HG03039 (cell line): ENCODE data around the gene COX6A1.
"Not testable (repeated sequence)": the region's sequence is repeated elsewhere in the genome, so short reads cannot be mapped to it uniquely, and the experiment has no call there.

ENCODE experiments used
- ATAC-seq: cut with Tn5 transposase; IDR thresholded peaks from one replicate; pipeline ENCODE4 v1.9.1; 2021; ENCODE audit warnings: mild to moderate bottlenecking, moderate library complexity; ENCODE audit not compliant: unreplicated experiment

The COX6A1 gene

DNA sequence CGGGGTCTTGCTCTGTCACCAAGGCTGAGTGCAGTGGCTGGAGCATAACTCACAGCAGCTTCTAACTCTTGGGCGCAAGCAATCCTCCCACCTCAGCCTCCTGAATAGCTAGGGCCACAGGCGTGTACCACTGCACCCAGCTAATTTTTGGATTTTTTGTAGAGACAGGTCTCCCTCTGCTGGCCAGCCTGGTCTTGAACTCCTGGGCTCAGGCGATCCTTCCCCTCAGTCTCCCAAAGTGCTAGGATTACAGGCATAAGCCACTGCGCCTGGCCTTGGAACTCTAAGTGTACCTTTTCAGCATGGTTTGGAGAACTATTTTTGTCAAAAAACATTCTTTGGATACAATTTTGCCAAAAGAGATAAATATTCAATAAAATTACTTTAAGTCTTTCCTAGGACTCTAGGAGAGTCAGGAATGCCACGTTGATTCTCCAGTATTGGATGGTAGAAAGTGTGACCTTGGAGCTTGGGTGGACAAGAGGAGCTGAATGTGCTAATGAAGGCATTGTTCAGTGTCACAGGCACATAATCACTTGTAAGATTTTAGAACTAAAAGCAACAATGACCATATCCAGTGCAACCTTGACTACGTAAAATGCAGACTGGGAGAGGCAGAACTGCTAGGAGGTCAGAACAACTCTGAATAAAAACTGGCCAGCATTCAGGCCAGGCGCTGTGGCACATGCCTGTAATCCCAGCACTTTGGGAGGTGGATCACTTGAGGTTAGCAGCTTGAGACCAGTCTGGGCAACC lies 28.8 kb downstream of the COX6A1 start:
- no peak for ATAC-seq

DNA sequence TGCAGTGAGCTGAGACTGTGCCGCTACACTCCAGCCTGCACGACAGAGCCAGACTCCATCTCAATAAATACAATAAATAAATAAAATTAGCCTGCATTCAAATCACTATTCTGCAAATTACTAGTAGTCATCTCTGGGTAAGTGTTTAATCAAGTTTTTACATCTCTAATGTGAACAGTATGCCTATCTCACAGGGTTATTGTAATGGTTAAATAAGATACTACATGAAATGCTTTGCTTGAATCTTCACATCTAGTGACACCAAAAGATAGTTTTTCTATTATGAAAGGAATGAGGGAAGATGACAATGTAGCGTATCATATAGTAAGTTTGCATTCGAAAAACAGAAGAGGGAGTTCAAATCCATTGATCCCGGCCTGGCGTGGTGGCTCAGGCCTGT lies 29.5 kb downstream of the COX6A1 start:
- ATAC-seq, result no peak

DNA sequence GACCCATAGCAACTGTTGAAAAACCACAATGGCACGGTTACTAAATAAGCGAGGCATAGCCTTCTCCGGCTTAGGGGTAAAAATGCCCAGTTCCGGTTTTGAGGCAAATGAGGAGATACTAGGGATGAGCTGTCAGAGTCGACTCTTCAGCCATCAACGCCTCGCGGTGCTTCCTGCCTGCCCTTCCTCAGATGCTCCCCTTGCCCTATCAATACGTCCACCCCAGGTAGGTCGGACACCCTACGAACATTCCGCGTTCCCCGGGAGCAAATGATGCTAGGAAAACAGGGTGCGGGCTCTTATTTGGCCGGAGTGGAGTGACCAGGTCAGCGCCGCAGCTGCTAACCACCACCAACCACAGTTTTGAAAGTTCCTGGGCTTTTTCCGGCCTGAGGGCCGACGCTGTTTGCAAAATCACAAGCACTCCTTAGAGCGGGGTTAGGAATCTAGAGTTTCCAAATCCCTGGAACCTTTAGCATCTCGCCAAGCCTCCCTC lies 30.5 kb downstream of the COX6A1 start:
- no peak for ATAC-seq

DNA sequence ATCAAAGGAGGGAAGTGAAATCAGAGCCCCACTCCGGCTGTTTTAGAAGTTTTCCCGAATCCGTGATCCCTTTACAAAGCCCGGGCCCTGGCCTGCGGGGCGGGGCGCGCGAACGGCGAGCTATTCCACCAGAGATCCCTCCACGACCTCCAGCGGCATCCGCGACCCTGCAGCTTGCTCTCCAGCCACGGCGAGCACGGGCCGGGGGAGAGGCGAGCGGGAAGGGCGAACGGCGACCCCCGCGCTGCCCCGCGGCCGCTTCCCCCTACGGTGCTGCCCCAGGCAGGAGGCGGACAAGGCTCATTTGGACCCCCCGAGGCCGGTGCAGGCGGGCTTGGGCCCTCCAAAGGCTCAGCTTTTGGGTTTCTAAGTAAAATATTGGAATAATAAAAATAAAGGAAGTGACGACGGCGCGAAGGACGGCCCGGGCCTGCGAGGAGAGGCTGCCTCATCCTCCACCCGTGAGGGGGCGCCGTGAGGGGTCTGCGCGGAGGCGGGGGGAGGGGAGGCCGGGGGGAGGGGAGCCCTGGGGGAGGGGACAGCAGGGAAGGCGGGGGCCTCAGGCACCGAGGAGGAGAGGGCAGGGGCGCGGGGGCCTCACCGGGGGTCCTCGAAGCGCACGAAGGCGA lies 31.0 kb downstream of the COX6A1 start:
- peak; percentile 17 for ATAC-seq

DNA sequence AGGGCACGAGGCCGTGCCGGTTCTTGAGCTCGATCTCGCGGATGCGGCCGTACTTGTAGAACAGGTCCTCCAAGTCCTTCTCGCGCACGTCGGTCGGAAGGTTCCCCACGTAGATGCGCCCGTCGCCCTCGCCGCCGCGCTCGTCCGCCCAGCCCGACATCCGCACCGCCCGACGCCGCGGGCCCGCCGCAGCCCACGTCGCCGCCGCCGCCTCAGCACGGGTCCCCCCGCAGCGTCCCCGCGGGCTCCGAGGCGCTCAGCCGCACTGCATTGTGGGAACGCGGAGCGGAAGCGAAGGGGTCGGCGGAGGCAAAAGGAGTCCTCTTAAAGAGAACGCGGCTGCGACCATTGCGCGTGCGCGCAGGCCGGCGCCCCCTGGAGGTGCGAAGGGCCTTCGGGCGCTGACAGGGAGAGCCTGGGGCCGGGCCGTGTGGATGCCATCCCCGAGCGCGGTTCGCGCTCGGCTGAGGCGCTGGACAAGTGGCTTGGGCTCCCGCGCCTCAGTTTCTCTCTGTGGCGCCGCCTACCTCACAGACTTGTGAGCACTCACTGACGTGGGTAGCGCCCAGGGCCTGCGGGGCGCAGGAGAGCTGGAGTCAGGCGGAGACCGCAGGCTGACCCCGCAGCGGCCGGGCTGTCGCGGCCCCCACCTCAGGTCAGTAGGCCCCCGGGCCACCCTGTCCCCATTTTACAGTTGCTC lies 31.7 kb downstream of the COX6A1 start, which contains the start of gene SRSF9:
SRSF9 (minus strand) TSS at position 299 of the 700 bp plus-strand sequence; CDS start at position 160, 139 bp downstream.
- ATAC-seq, result peak; percentile 79

DNA sequence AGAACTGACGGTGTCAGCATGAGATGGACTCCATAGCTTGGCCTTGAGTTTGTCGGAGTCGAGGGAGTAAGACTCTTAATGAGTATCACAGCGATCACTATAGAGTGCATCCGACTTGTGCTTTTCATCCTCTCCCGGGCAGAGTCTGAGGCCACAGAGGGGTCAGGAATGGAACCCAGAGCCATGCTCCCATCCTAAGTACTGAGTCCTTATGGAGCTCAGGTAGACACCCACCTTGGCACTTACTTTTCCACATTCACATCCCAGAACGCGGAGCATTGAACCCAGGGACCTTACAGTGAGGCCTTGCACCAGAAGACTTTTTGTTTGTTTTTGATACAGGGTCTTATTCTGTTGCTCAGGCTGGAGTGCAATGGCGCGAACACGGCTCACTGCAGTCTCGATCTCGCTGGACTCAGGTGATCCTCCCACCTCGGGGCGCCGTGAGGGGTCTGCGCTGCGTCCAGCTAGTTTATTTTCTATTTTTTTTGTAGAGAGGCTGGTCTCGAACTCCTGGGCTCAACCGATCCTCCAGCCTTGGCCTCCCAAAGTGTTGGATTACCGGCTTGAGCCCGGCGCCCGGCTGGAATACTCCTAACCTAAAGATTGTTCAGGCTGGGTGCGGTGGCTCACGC lies 32.4 kb downstream of the COX6A1 start:
- no peak for ATAC-seq

DNA sequence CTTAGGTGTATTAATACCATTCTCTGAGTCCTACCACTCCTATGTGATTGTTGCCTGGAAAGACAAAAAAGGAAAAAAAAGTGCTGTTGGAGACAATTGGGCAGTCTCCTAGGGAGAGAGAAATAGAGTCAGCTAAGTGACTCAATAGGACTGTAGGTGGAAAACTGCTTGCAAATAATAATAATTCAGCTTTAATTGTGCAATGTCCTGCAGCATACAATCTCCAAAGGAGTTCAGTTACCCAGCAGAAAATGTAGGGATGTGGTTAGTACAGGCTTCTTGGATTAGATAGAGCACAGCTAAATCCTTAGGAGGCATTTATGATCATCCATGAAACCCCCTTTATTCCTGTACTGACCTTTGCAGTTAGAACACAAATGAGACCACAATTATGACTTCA lies 34.6 kb downstream of the COX6A1 start:
- ATAC-seq, result no peak

DNA sequence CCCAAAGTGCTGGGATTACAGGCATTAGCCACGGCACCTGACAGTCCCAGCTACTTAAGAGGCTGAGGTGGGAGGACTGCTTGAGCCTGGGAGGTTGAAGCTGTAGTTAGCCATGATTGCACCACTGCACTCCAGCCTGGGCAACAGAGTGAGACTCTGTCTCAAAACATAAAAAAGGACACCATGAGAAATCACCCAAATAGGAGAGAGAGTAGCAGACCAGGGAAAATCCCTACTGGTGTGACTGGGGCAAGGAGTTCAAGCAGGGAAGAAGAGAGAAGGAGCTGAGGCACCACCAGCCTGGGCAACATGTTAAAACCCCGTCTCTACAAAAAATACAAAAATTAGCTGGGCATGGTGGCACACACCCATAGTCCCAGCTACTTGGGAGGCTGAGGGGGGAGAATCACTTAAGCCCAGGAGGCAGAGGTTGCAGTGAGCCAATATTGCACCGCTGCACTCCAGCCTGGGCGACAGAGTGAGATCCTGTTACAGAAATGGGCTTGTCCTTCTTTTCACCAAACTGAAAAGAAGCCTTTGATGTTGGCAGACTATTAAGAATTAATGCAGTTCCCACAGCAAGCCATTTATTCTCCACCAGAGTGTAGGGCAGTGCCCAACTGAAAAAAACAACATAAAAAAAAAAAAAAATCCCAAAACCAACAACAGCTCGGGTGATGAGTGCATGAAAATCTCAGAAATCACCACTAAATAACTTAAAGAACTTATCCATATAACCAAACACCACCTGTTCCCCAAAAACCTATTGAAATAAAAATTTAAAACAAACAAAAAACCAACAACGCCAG lies 36.1 kb downstream of the COX6A1 start:
- ATAC-seq, result no peak

DNA sequence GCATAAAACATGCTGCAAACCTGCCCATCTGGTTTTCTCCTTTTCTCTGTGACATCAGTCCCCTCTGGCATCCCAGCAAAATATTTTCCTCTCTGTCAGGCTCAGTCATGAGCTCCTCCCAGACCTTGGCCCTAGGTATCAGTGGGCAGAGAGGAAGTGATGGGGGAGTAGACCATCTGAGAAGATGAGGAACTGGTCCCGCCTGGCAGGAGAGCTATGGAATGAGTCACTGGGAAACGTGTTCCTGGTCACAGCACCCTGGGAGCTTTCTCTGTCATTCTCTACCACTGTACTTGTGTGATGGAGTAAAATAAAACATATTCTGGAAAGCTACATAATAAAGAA lies 36.7 kb downstream of the COX6A1 start:
- no peak for ATAC-seq

DNA sequence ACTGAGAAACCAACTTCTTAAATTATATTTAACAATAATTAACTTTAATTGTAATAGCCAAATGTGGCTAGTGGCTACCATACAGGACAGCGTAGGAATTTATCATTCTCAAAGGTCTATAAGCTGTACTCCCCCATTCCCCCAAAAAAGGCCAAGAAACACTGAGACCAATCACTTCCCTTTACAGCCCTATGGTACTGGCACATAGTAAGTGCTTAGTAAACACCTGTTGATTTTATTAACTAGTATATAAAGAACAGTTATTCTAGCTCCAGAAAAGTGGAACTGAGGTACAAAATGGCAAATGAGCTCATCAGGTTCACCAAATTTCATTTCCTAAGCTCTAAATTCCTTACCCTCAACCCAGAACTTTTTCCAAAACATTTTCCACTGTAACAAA lies 37.7 kb downstream of the COX6A1 start:
- ATAC-seq, result no peak

DNA sequence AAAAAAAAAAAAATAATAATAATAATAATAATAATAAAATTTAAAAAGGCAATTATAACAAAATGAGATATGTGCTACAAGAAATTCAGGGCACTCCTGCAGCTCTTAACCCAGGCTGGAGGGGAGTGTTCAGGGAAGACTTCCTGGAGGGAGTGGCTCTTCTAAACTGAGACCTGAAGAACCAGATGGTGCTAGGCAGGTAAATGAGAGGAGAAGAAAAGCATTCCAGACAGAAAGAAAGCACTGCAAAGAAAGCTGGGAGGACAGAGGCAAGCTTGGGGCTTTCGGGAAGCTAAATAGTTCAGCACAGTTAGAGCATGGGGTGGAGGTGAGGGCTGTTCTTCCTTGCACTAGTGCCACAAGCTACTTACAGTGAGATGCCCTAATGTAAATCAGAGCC lies 41.5 kb downstream of the COX6A1 start:
- no peak for ATAC-seq

DNA sequence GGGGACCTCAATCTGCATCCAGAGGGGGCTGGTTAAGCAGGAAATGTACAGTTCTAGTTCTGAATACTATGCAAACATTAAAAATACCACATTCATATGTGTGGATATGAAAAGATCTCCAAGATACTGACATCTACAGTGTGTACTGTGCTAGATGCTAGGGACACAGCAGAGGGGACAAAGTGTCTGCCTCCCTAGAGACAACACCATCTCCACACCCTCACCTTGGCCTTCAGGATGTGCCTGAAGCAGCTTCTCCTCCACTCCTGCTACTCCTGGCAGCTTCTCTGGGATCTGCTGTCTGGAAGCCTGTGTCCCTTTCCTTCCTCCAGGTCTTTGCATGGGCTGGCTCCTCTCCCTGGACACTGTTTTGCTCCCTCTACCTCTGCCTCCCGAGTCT lies 42.3 kb downstream of the COX6A1 start:
- no peak for ATAC-seq

DNA sequence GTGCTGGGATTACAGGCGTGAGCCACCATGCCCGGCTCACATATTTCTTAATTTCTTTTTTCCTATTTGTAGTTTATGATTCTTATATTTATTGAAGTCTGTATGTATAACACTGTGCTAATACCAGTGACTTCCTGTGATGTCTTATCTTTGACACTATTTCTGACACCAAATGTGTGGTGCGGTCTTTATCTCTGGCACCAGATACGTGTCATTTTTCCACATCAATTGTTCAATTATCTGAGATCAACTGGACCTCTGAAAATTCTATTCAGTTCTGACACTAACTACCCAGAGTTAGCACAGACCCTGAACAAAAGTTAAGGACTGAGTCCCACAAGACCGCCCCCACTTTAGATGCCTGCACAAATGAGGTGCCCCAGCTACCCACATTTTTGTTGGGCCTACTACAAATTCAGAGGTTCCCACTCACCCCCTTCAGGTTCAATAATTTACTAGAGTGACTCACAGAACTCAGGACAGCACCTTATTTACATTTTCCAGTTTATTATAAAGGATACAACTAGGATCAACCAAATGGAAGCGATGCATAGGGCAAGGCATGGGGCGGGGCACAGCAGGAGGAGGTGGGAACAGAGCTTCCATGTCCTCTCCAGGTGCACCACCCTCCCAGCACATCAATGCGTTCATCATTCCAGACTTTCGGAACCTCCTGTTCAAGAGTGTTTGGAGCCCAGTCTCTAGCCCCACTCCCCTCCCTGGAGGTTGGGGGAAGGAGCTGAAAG lies 43.3 kb downstream of the COX6A1 start:
- no peak for ATAC-seq

DNA sequence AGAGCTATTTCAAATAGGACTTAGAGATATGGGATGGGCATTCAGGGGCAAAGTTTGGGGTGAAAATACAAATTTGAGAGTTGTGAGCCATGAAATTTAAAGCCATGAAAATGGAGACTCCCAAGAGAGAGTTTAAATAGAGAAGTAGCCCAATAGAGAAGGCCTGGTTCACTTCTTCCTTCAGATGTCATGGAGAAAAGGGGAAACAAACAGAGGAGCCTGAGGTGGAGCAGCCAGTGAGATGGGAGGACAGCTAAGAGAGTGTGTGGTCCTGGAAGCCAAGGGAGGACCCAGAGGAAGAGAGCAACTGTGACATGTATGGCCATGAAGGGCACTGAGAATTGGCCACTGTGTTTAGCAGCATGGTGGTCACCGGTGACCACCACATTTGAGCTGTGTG lies 45.7 kb downstream of the COX6A1 start:
- no peak for ATAC-seq

DNA sequence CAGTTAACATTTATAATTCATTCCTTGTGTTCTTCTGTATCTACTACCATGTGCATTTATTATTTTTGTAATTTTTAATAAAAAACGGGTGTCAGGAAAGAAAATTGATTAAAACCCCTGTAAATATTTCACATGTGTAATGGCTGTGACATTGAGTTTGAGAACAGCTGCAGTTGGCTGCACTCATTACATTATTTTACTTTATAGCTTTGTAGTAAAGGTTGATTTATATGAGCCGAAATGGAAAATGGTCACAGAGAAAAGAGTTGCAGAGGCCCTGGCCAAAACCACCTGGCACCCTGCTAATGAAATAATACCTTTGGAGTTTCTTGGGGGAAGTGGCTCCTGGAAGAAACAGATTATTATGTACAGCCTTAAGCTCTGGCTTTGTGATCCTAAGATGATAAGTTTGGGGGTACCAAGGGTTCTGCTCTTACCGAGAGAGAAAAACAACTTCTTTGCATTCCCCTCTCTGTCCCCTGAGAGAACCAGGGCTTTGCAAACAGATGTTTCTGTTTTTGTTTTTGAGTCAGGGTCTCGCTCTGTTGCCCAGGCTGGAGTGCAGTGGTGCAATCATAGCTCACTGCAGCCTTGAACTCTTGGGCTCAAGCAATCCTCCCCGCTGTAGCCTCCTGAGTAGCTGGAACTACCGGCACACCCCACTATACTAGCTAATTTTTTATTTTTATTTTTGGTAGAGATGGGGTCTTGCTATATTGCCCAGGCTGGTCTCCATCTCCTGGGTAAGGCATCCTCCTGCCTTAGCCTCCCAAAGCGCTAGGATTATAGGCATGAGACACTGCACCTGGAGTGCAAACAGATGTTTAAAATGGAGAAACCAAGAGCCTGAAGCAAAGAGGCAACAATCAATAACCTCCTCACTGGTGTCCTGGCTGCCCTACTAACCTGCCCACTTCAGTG lies 48.3 kb downstream of the COX6A1 start:
- no peak for ATAC-seq

DNA sequence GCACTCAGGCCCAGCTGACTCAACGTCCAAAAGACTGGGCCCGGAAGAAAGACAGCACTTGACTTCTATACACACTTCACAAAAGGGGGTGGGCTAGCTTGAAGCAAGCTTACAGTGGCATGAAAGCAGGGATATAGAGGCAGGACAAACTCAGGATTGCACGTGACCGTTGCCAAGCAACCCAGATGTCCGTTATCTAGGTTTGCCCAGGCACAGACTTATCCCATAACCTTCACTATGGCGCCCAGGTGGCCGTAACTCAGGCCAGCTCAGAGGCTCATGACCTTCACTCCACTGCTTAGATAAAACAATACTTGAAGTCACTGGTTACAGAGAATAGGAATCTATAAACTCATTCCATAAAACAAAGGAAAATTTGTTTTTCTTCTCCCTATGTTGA lies 49.6 kb downstream of the COX6A1 start:
- not testable (repeated sequence) for ATAC-seq

DNA sequence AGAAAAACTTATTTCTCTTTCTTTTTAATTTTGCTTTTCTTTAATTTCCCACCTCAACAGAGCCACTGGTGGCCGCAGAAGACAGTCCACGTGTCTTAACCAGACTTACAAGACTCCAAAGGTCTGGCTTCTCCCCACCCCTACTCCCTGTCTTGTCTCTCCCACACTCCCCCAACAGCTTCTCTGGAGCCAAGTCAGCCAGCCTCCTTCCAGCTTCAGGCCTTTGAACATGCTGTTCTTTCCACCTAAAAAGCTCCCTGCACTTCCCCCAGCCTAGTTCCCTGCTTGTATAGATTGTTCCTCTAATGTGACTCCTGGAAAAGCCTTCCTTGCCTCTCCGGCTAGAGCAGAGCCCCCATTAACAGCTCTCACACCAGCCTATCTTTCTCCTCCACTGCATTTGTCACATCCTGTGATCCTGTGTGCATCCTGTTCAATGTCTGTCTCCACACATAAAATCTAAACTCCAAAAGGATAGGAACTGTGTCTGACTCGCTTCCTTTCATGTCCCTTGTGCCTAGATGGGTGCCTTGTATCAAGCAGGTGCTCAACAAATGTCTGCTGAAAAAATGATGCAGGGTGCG lies 50.2 kb downstream of the COX6A1 start:
- ATAC-seq, result no peak

DNA sequence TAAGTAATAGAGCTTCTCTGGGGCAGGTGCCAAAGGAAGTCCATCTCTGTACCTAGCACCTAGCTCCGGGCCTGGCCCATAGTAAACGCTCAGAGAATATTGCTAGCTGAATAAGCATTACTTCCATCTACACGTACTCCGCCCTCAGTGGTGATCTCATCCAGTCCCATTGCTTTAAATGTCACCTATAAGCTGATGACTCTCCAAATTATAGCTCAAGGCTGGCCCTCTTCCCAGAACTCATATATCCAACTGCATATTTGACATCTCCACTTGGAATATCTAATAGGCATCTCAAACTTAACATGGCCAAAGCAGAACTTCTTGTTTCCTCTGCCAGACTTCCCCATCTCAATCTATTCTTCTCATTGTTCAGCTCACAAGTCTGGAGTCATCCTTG lies 51.1 kb downstream of the COX6A1 start:
- no peak for ATAC-seq

DNA sequence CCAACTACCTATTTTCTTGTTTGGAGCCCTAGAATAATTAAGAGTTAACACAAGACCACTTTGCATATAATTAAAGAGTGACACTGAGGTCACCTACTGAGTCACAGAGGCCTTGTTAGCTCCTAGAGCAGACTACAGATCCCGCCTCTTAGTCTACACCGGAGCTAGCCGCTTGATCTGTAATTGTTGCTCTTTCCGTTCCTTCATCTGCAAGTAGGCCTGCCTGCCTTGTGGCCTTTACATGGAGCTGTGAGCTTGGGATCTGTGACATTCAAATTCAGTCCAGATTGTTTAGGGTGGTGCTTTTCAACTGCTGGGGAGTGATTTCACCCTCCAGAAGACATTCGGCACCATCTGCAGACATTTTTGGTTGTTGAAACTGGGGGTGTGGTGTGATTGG lies 52.4 kb downstream of the COX6A1 start:
- no peak for ATAC-seq
